ENCODE data around the gene LYRM4.

Gene LYRM4

DNA sequence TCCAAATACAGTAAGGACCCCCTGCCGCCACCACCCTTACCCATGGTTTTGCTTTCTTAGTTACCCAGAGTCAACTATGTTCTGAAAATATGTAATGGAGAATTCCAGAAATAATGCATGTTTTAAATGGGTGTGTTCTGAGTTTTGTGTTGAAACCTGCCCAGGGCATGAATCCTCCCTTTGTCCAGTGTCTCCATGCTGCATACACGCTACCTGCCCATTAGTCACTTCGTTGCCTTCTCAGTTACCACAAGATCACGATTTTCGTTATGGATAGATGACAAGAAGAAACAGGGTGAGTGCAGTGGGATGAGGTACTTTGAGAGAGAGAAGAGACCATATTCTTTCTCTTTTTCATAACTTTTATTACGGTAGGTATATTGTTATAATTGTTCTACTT lies 11.2 kb upstream of the LYRM4 start:
- no peaks in the 10 kb centered on the region for H3K27me3 ChIP-seq (replicated peaks)
- DNase-seq, result no peak
- TF ChIP-seq, protein P1, sequence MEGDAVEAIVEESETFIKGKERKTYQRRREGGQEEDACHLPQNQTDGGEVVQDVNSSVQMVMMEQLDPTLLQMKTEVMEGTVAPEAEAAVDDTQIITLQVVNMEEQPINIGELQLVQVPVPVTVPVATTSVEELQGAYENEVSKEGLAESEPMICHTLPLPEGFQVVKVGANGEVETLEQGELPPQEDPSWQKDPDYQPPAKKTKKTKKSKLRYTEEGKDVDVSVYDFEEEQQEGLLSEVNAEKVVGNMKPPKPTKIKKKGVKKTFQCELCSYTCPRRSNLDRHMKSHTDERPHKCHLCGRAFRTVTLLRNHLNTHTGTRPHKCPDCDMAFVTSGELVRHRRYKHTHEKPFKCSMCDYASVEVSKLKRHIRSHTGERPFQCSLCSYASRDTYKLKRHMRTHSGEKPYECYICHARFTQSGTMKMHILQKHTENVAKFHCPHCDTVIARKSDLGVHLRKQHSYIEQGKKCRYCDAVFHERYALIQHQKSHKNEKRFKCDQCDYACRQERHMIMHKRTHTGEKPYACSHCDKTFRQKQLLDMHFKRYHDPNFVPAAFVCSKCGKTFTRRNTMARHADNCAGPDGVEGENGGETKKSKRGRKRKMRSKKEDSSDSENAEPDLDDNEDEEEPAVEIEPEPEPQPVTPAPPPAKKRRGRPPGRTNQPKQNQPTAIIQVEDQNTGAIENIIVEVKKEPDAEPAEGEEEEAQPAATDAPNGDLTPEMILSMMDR (IDR thresholded peaks at IDR 0.05; ENCODE audit: low read depth, low read length, missing control alignments), result no peak
- no peak overlapping the region for H3K4me3 ChIP-seq (ENCODE audit: low read depth, low read length)
- no peak overlapping the region for H3K27ac ChIP-seq
- H3K36me3 ChIP-seq (replicated peaks), result no peaks in the 10 kb centered on the region
- in situ Hi-C loops (cut with HindIII; ENCODE audit: low pct_ligation_motif_present, low sequenced_read_pairs), result no loop called here

DNA sequence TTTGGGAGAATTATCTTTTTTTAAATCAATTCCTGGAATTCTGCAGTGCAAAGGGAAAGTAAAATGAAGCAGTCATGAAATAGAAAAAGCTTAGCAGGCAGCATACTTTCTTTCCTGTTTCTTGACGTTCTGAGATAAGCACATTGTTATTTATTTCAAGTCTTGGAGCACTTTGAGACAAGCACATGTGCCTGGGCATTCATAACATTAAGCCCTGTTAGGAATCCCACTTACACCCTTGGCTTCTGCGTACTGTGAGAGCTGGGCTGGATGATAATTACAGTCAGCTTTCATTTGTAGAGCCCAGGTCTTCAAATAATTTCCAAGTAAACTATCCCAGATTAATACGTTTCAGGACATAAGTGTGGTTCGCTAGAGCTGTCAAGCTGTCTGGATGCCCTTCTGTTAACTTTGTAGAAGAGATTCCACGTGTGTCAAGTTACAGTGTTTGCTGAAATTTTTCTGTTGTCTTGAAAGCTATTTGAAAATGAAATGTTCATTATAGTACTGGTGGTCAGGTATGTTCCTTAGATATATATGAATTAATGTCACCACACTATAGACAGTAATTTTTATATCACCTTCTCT lies 9.4 kb upstream of the LYRM4 start:
- DNase-seq, result no peak
- H3K36me3 ChIP-seq (replicated peaks), result no peaks in the 10 kb centered on the region
- no peak overlapping the region for H3K27ac ChIP-seq
- H3K27me3 ChIP-seq (replicated peaks), result no peaks in the 10 kb centered on the region
- TF ChIP-seq, protein P1 (IDR thresholded peaks at IDR 0.05; ENCODE audit: low read depth, low read length, missing control alignments), result no peak
- in situ Hi-C loops (cut with HindIII; ENCODE audit: low pct_ligation_motif_present, low sequenced_read_pairs), result no loop called here
- H3K4me3 ChIP-seq (ENCODE audit: low read depth, low read length), result no peak overlapping the region

DNA sequence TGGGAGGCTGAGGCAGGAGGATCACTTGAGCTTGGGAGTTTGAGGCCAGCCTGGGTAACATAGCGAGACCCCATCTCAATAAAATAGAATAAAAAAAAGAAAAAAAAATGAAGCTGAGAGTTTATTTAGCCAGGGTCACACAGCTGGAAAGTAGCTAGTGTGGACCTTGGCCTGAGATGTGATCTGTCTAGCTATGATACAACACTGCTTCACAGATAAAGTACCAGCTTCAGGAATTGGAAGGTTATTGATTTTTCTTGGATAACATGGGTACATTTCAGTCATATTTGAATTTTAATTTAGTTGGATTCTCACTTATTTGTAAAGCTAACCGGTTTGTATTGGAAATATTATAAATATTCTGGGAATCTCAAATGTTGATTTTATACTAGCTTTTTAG lies 5.7 kb upstream of the LYRM4 start:
- TF ChIP-seq, protein P1 (IDR thresholded peaks at IDR 0.05; ENCODE audit: low read depth, low read length, missing control alignments), result no peak
- in situ Hi-C loops (cut with HindIII; ENCODE audit: low pct_ligation_motif_present, low sequenced_read_pairs), result no loop called here
- H3K36me3 ChIP-seq (replicated peaks), result no peaks in the 10 kb centered on the region
- no peak for DNase-seq
- H3K27ac ChIP-seq, result no peak overlapping the region
- H3K27me3 ChIP-seq (replicated peaks), result no peaks in the 10 kb centered on the region
- H3K4me3 ChIP-seq (ENCODE audit: low read depth, low read length), result no peak overlapping the region

DNA sequence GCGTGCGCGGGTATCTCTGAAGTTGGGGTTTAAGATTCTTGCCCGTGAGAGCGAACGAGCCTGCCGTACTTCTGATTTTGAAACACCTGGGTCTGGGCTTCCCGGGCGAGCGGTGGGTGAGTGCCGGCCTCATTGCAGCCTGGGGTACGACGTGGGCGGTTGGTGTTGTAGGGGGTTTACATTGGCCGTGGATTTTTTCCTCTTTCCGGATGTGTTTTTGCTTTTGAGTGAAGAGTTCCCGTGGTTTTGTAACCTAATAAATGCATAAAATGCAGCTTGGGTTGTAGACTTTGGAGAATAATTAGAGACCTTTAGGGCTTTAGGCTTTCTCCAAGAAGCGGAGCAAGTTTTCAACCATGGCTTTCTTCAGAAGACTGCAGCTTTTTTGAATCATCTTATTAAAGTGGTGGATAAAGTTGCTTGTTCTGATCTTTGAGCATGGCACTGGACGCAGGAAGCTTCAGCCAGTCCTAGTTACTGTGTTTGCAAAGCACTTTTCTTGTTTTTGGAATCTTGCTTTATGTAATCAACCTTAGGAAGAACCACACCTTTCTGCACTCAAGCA lies 877 bp upstream of the LYRM4 start:
- H3K27me3 ChIP-seq (replicated peaks), result no peaks in the 10 kb centered on the region
- peak overlapping the region; percentile 99 for H3K27ac ChIP-seq
- in situ Hi-C loops (cut with HindIII; ENCODE audit: low pct_ligation_motif_present, low sequenced_read_pairs), result no loop called here
- no peaks in the 10 kb centered on the region for H3K36me3 ChIP-seq (replicated peaks)
- TF ChIP-seq, protein P1 (IDR thresholded peaks at IDR 0.05; ENCODE audit: low read depth, low read length, missing control alignments), result no peak
- H3K4me3 ChIP-seq (ENCODE audit: low read depth, low read length), result peak overlapping the region; percentile 96
- no peak for DNase-seq

DNA sequence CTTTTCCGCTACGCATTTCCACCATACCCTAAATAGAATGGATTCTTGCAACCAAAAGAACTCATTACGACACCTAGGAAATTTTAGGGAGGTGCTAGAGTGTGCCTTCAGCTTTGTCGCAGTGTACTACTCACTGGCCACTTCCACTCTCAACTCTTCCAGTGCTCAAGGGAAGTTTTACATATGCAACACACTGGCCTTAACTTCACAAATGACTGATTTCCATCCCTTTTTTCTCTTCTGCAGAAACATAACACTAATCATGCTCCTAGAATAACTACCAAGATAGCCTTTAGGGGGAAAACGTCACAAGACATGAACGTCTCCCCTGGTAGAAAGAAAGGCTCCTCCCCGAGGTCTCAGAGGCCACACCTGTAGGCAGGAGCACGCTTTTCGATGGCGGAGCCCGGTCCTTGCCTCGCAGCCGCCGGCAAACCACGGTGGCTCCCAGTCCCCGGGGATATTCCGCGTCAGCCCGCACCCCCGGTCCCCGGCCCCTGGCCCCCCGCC lies 584 bp downstream of the LYRM4 start:
- TF ChIP-seq, protein P1 (IDR thresholded peaks at IDR 0.05; ENCODE audit: low read depth, low read length, missing control alignments), result no peak
- peak overlapping the region; percentile 27 for H3K27ac ChIP-seq
- no peaks in the 10 kb centered on the region for H3K36me3 ChIP-seq (replicated peaks)
- peak; percentile 51 for DNase-seq
- H3K4me3 ChIP-seq (ENCODE audit: low read depth, low read length), result peak overlapping the region; percentile 96
- H3K27me3 ChIP-seq (replicated peaks), result no peaks in the 10 kb centered on the region
- in situ Hi-C loops (cut with HindIII; ENCODE audit: low pct_ligation_motif_present, low sequenced_read_pairs), result no loop called here

DNA sequence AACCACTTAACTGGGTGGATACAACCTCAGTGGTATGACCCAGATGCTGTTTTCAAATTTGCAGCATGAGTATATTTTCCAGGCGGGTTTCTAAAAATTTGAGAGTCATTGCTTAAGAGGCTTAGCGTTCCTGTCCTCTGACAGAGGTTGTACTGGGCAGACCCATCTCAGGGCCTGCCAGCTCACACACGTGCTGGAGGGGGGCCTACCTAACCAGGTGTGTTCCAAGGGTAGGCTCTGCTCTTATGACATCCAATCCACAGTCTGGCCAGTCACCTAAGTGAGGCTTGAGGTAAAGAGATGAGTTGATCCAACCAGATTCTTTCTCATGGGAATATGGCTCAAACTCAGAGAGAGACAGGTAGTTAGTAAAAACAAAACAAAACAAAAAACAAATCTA lies 1.3 kb downstream of the LYRM4 start:
- DNase-seq, result no peak
- TF ChIP-seq, protein P1 (IDR thresholded peaks at IDR 0.05; ENCODE audit: low read depth, low read length, missing control alignments), result no peak
- in situ Hi-C loops (cut with HindIII; ENCODE audit: low pct_ligation_motif_present, low sequenced_read_pairs), result no loop called here
- H3K27me3 ChIP-seq (replicated peaks), result no peaks in the 10 kb centered on the region
- H3K36me3 ChIP-seq (replicated peaks), result no peaks in the 10 kb centered on the region
- H3K27ac ChIP-seq, result no peak overlapping the region
- peak overlapping the region; percentile 96 for H3K4me3 ChIP-seq (ENCODE audit: low read depth, low read length)
